IPS-18c (cell line): ENCODE results near the gene PARP8.

Experiments
- H3K4me3 ChIP-seq: 2 replicates; pipeline ENCODE4 v1.7.0; 2013; ENCODE audit warnings: low read depth, mild to moderate bottlenecking, low read length, moderate library complexity; ENCODE audit not compliant: insufficient read depth
- H3K9me3 ChIP-seq: one replicate; pipeline ENCODE4 v1.6.1; 2013; ENCODE audit warnings: mild to moderate bottlenecking, low read length, moderate library complexity; ENCODE audit not compliant: control insufficient read depth, insufficient read depth

Gene PARP8

DNA sequence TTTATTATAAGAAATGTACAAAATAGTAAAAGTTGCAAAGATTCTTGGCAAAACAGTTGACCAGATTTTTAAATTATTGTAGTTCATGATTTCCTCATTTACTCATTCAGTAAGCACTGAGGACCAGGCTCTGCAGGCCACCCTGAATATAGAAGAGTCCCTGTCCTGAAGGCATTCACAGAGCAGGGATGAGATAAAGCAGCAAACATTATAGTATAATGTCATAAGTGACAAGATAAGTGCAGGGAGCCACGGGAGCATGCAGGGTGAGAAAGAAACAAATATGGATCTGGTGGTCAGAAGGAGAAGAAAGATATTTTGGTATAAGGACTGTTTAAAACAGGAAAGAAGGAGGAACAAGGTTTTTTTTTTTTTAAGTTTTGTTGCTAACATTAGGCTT lies 46.0 kb downstream of the PARP8 start:
- no peak overlapping the region for H3K4me3 ChIP-seq
- H3K9me3 ChIP-seq: no peaks in the 10 kb centered on the region

DNA sequence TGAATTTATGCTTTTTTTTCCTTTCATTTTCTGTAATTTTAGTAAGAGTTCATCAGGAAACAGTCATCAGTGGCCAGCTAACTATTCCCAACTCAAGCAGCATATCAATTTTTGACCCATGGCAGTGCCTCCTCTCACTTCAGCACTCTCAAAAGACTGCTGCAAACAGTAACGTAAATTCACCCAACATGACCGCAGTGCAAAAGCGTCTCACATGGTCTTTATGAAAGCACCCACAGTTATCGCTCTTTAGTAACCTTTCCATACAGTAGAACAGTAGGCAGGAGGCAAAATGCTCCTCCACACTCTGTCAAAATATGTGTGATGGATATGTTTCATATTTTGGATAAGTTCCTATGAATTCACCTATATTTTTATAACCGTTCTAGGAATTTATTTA lies 48.6 kb downstream of the PARP8 start:
- H3K9me3 ChIP-seq: no peaks in the 10 kb centered on the region
- H3K4me3 ChIP-seq: no peak overlapping the region

DNA sequence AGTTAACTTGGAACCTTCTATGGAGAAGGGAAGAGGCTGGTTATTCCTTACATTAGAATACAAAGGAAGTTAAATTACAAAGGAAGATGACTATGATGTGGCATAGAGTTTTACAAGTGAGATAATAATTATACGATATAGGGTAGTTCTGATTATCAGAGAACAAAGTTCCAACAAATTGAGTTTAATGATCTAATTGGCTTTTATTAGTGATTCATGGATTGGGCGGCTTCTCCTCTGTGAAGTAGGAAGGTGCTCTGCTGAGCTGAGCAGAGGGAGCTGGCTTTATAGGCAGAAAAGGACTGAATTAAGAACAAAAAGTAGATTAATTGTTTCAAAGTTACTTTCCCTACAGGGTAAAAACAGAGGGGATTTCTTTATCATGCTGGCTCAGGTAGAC lies 49.7 kb downstream of the PARP8 start:
- Histone ChIP-seq H3K4me3 (no peak overlapping the region), H3K9me3 (no peaks in the 10 kb centered on the region)

DNA sequence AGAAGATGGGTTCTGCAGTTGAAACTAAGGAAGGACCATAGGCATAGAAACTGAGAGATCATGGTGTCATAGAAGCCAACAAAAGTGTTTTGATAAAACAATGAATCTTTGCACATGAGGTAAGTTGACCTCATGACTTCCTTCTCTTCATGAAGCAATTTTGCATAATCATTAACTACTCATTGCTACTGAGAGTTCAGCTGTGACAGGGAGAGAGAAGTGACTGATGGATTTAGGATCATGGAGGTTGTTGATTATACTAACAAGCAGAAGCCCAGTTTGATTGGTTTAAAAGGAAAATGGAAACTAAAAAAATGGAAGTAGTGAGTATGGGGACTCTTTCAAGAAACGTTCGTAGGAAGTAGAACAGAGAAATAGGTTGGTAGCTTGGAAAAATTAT lies 51.2 kb downstream of the PARP8 start:
- Histone ChIP-seq H3K9me3 (no peaks in the 10 kb centered on the region), H3K4me3 (no peak overlapping the region)

DNA sequence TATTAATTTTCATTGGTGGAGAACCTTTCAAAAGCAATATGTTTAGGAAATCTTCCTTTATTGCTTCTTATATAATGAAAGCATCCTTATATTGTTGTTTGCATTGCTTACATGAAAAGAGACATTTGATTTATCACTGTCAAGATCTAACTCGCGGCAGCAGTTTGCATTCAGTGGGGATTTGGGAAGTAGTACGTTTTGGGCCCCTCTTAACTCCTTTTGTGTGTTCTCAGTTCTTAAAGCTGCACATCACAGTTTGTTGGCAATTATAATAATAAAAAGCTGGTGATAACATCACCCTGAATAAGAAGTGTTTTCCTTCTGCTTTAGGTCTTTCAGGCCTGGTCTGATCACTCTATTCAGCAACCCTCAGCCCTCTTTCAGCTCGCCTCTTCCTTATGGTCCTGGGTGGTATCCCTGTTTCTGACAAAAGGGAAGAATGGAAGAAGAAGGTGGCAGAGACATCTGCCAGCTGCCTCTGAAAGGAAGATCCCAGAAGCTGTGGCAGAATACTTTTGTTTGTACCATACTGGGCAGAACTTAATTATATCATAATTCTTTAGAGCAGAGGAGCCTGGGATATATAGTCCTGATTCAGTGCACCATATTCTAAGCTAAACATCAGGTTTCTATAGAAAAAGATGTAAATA lies 53.7 kb downstream of the PARP8 start:
- Histone ChIP-seq H3K9me3 (no peaks in the 10 kb centered on the region), H3K4me3 (no peak overlapping the region)

DNA sequence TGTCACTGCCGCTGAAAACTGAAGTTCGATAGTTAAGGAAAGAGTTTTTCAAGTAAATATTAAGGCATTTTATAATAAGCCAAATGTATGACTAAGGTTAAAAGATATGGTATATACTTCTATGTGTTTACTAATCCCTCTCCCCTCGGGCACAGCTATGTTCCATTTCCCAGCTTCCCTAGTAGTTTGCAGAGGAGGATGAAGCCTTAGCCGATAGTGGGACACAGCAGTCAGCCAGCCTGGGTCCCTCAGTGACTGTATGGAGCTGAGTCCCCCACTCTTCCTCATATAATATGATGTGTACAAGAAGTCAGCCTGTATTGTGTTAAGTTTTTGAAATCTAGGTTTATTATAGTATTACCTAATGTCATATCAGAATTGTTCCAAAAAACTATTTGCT lies 55.8 kb downstream of the PARP8 start:
- Histone ChIP-seq H3K4me3 (no peak overlapping the region), H3K9me3 (no peaks in the 10 kb centered on the region)

DNA sequence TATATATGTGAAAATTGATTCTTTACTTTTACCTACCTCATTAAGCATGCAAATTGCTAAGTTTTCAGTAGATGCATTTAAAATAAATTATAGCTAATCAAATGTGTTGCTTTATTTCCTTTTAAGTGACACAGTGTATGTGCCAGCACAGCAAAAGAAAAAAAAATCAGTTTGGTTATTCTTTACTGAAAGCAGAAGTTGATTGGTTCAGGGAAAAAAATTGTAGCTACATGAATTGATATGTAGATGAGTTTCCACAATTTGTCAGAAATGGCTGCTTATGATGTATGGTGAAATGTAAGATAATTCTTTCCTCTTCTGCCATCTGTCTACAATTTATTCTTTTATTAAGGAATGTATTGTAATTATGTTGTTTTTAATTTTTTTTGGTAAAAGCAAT lies 57.8 kb downstream of the PARP8 start:
- no peak overlapping the region for H3K4me3 ChIP-seq
- no peaks in the 10 kb centered on the region for H3K9me3 ChIP-seq

DNA sequence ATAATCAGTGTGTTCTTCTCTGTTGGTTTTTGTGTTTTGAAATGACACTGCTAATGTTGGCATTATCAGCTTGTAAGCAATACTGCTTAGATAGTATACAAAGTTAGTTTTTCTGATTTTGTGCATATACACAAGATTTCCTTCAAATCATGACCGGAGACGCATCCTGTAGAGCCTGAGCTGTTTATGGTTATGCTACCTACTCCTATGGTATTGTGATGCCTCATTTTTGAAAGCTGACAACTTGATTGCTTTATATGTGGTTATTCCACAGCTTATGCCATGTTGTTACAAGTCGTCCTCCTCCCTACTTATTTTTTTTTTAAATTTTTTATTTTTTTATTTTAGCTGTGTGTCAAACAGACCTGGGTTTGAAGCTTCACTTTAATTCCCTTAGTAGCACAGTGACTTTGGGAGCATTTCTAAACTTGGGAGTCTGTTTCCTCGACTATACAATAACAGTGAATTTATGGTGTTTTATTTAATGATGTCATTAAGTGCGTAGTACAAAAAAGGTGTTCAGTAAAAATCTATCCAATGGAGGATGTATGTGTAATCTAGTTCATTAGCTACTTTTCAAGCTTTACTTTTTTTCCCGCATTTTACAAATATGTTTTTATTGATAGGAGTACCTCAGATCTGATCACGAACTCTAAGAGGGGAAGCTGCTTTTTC lies 59.5 kb downstream of the PARP8 start:
- H3K9me3 ChIP-seq: no peaks in the 10 kb centered on the region

DNA sequence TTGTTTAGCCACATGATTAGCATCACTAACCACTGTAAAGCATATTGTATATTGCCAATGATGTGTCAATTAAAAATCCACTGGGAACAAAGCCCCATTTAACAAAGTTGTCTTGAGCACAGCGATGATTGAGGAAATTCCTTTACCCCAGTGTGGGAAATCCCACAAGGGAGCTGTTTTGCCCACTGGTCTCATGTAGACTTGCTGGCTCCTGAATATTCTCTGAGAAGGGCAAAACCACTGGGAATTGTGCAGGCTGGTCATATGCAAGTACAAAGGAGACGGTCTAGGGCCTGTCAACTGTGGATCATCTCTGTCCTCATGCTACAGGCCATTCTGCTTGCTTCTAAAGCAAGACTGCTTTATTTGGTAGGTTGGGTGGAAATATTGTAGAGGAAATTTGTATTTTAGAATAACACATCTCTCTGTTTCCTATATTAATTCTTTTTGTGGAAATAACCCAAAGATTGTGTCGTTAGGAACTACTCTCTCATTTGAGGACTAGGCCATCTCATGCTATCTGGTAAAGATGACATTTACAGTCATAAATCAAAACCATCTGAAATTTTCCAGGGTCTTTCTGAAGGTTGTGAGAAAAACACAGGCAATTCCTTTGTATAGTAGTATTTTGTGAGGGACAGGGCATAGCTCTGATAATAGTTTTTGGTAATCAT lies 60.2 kb downstream of the PARP8 start:
- Histone ChIP-seq H3K4me3 (no peak overlapping the region), H3K9me3 (no peaks in the 10 kb centered on the region)

More for the DNA sequence above, 59.5 kb downstream of the PARP8 start:
- no peak overlapping the region for H3K4me3 ChIP-seq

DNA sequence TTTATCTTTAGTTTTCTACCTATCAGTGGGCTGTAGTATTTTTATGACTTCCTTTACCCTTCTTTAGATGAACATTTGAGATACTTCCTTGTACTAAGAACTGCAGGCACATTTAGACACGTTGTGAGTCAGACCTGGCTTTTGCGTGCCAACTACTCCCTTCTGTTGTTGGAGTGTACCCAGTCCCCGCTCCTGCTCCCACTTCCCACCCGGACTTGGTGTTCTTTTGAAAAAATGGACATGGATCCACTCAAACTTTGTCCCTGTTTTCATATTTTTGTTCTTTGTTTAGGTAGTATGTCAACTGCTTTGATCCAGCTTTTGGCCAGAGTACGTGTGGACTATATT lies 60.7 kb downstream of the PARP8 start:
- Histone ChIP-seq H3K4me3 (no peak overlapping the region), H3K9me3 (no peaks in the 10 kb centered on the region)

DNA sequence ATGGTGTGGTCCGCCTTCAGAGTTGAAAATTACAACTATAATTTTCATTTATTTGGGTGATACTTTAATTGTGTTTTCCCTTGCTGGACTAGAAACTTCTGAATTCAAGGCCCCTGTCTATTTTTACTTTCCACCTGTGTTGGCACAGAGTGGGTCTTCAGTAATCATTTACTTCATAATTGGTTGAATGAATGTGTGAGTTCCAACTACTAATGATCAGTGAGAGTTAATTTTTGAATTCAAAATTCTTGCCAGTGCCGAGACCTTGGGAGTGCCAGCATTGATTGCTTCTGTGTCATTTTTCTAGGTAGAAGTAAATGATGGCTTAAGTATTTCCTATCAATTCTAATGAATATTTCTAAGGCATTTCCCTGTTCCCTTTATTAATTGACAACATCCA lies 61.4 kb downstream of the PARP8 start:
- Histone ChIP-seq H3K4me3 (no peak overlapping the region), H3K9me3 (no peaks in the 10 kb centered on the region)

DNA sequence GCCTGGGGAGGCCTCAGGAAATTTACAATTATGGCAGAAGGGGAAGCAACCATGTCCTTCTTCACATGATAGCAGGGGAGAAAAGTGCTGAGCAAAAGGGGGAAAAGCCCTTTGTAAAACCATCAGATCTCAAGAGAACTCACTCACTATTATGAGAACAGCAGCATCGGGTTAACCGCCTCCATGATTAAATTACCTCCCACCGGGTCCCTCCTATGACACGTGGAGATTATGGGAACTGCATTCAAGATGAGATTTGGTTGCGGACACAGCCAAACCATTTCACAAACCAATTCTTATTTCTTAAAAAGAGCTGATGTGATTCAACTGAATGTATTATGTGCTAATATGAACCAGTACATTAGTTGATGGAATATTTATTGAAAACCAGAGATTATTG lies 63.9 kb downstream of the PARP8 start:
- H3K9me3 ChIP-seq: no peaks in the 10 kb centered on the region

DNA sequence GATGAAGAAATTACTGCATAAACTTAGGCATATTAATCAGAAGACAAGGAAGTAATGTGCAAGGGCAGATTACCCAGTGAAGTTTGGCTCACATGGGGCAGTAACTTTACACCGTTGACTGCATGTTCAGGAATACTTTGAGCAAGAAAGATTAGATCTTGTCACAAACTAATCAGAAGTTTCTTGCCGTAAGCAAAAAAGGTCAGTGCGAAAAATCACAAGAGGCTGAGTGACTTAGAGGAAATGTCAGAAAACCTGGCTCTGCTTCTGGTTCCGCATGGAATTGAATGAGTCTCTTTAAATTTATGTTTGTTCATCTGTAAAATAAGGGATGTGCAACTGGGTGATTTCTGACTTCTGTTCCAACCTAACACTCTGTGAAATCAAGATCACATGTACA lies 64.4 kb downstream of the PARP8 start:
- Histone ChIP-seq H3K9me3 (no peaks in the 10 kb centered on the region), H3K4me3 (no peak overlapping the region)

More for the DNA sequence above, 63.9 kb downstream of the PARP8 start:
- no peak overlapping the region for H3K4me3 ChIP-seq

DNA sequence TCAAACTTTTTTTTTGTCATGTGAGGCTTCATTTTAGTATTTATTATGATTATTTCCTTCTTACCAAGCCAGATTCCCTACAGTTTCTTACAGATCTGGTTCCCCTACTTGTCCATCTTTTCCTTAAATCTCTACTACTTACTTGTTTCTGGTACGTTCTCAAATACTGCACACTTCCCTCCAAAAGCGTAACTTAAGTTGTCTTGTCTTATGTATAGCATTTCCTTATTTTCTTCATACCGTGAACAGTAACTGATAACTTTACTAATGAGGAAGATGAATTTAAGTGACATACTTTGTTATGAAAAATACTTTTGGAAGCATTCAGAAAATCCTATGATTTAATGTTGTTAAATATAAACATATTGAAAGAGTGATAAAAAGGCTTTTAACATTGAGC lies 67.3 kb downstream of the PARP8 start:
- H3K9me3 ChIP-seq: no peaks in the 10 kb centered on the region
- H3K4me3 ChIP-seq: no peak overlapping the region

DNA sequence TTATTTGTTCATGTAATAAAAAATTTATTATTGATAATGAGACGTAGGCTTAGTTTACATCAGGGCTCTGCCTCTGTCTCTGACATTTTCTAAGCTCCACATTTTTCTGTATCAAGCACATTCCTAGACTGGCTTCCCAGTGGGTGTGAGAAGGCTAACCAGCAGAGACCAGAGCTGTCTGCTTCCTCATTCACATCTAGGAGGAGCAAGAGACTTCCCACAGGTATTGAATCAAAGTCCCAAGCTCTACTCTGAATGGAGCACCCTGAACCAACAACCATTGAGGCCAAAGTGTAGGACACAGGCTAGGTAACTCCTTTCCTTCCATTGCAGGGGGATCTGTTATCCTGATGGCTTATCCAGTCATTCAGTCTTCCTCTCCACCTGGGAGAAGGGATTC lies 72.4 kb downstream of the PARP8 start:
- Histone ChIP-seq H3K9me3 (no peaks in the 10 kb centered on the region), H3K4me3 (no peak overlapping the region)

DNA sequence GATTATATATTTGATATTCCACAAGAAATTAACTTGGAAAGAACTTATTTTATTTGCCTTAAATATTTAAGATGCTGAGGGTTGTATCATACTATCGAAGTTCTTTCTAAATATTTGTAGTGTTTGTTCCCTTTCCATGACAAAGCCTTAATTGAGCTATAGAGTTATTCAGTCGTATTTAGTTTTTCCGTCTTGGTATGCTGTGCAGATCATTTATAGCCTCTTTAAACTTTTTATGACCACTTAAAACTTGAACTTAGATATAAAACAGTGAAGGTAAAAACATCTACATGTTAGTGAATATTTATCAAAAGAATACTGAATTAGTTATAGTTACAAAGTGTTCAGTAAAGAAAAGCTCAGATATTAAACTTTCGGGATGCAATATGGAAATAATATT lies 74.4 kb downstream of the PARP8 start:
- no peaks in the 10 kb centered on the region for H3K9me3 ChIP-seq
- H3K4me3 ChIP-seq: no peak overlapping the region

DNA sequence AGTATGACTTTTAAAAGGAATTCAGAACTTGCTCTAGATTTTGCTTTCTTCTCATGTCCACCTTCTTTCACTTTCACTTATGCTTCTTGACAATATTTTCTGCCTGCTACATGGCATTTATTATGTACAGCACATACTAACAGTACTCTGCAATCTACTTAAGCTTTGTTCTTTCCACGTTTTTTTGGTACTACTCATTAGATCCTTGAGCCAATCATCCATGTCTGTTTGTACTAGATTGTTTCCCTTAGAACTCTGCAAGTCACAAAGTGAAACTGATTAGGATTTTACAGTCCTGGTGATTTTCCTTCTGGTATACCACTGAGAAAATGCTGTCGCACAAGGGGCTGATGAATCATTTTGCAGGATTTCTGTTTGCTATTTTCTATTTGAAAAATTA lies 78.3 kb downstream of the PARP8 start:
- Histone ChIP-seq H3K4me3 (no peak overlapping the region), H3K9me3 (no peaks in the 10 kb centered on the region)

DNA sequence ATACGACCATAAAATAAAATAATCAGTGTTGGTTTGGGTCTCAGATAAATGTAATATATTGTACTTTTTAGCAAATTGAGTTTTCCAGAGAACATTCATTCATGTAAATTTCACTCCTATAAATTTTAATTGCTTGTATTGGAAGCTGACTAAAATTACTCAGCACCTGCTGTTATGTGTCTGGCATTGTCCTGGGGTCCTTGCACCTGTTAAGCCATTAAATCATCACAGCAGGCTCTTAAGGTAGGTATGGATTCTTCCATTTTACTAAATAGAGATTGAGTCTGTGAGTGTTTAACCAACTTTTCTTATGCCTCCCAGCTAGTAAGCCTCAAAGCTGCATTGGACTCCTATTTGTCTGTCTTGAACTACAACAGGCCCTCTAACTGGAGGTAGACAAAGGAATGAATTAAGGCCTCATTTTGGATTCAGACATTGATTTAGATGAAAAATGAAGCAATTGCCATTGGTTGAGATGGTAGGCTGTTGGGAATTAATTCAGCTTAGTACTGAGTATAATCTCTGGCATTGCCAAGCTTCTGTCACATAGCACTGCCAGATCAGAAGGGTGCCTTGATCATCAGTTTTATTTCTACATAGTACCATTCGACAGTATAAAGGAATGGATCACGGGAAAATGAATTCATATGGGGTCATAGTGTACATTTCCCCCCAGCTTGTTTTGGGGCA lies 78.9 kb downstream of the PARP8 start:
- Histone ChIP-seq H3K4me3 (no peak overlapping the region), H3K9me3 (no peaks in the 10 kb centered on the region)
